EL (cell line): ENCODE measurements around the gene MR1.

ENCODE experiments used
- DNase-seq: peaks from one replicate; pipeline ENCODE4 v3.0.0-alpha.2; 2016

MR1 gene

DNA sequence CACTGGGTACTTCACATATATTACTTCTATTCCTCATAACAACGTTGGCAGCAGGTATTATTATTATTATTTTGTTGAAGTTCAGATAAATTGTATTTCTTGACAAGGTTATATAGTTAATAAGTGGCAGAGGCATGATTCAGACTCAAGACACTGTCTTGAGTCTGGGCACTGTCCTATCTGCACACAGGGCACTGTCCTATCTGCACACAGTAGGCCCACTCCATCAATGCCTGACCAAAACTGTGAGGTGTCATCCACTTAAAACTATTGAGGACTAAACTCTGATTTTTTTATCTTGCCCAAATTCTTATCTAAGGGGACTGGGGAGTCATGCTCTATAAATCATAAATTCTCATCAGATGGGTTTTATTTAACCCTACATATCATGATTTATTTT, 30.9 kb downstream of the MR1 start:
- DNase-seq = no peak

DNA sequence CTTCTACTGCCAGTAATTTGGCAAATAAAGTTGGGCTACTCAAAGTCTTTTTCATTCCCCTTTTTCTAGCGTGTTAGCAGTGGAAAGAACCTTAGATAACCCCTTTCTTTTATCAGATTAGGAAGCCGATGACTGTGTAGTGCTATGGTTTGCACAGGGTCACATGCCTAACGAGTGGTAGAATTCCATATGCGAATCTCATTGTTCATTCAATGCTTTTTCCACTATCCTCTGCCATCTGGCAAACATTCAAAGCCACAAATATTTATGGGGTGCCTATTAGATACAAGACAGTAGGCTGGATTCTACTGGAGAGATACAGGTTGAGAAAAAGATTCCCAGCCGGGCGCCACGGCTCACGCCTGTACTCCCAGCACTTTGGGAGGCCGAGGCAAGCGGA, 39.9 kb downstream of the MR1 start:
- DNase-seq = peak; percentile 96

DNA sequence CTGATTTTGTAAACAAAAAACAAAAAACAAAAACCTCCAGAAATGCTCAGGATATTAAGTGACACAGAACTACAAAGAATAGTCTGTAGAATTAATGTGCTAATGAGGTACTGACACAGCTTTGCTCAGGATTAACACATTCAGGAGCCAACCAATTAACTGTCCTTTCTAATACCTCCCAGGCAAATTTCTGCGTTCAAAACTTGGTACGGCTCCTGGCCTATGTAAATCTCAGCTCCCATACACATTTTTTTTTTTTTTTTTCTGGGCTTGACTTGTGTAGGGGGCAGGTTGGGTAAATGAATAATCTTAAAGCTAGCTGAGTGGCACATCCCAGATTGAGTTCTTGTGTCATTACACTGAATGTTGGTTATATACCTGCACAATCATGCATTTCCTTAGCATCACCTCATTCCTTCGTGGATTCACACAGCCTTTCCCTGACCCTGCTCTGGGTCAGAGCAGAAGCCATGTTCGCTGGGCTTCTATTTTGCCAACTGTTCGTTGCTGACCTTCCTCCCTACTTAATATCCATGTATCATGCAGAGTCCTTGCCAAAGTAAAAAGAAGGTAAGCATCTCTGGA, 42.1 kb downstream of the MR1 start:
- no peak for DNase-seq

DNA sequence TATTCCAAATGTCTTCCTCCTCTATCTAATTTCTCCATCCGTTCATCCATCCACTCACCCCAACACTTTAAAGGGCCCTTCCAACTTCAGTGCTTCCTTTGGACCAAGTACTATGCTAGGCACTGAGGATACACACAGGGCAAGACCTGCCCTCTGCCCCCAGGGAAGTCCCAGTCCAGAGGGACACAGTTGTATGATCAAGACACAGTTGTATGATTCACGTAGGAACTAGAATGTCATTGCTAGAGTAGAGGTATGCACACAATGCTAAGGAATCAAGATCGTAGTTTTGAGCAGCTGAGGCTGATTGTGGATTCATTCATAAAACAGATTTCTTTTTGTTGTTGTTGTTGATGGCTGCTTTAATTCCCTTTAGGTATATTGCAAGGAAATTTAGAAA, 43.1 kb downstream of the MR1 start:
- no peak for DNase-seq

DNA sequence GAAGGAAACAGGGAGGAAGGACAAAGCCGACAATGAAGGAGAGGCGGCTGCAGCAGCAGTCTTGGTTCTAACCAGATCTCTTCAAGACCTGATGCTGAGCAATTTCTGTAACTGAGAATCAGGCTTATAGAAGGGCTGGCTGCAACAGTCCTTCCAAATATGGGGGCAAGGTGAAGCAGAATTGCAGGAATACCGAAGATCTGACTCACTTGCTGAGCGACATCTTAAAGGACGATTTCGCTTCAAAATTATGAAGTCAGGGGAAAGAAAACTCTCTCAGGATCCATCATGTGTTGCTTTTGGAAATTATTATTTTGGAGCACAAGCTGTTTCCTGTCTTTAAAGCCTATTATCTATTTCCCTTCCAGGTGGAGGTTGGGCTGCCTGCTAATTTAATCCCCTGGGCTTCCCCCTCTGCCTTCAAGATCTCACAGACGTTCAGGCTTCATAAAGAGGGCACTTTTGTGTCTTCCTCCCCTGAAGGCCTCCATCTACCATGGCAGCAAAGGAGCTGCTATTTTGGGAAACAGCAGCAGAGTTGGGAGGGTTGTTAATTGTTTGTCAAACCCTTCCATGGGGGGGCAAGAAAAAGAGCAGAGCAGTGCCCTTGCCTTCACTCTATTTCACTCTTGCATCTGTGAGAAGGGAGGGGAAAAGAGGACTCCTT, 43.9 kb downstream of the MR1 start:
- peak; percentile 87 for DNase-seq

DNA sequence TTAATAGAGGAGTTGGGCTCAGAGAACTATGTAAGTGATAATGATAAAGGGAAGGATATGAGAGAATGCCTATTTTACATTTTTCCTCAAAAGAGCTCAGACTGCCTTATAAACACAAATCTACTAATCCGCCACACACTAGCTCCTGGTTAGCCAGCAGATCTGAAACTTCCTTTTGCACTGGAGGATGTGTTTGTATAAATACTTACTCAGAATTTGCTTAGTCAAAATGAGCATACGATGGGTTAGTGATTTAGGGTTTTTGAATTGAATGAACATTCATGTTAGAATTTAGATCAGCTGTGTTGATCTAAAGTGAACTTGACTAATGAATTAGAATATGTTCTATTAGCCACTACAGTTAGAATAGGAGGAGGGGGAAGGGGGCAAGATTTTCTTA, 45.6 kb downstream of the MR1 start:
- peak; percentile 34 for DNase-seq

DNA sequence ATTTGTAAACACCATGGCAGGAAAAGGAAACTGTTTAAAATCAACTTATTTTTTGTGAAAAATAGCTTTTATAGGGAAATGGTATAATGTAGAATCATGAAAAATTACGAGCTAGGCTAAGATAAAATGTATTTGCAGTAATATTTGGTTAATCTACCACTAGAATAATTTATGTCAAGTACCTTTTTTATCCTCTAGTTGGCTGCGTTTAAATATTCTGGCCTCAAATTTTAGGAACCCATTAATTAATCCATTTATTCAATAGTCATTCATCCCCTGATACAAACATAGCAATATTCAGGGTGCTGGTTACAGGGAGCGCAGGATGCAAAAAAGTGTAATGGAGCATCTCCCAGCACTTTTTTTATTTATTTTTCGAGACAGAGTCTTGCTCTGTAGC, 46.1 kb downstream of the MR1 start:
- no peak for DNase-seq

DNA sequence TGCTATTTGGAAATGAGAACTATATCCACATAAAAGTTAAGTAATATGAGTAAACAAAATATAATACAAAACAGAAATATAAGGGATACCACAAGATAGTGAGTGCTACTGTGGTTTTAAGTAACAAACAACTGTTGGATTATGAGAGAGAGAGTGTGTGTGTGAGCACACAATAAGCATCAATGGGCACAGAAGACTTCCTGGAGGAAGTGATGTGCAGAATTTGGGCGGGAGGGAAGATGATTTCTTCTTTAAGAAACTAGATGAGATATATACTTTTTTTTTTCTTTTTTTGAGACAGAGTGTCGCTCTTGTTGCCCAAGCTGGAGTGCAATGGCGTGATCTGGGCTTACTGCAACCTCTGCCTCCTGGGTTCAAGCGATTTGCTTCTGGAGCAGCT, 46.8 kb downstream of the MR1 start:
- DNase-seq = no peak

DNA sequence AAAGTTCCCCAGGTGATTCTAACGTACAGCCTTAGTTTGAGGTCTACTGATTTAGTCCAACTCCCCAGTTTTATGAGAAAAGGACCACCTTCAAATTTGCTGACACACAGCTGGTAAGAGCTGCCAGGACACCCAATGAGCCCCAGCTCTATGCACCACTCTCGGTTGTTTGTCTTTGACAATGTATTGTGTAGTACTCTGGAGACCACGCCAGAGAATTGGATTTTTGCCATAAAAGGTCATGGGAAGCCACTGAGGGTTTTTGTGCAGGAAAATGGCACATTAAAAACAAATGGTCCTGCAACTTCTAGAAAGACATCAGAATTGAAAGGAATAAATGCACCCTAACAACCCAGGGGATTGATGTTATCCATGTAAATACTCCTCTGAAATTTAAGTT, 47.6 kb downstream of the MR1 start:
- no peak for DNase-seq

DNA sequence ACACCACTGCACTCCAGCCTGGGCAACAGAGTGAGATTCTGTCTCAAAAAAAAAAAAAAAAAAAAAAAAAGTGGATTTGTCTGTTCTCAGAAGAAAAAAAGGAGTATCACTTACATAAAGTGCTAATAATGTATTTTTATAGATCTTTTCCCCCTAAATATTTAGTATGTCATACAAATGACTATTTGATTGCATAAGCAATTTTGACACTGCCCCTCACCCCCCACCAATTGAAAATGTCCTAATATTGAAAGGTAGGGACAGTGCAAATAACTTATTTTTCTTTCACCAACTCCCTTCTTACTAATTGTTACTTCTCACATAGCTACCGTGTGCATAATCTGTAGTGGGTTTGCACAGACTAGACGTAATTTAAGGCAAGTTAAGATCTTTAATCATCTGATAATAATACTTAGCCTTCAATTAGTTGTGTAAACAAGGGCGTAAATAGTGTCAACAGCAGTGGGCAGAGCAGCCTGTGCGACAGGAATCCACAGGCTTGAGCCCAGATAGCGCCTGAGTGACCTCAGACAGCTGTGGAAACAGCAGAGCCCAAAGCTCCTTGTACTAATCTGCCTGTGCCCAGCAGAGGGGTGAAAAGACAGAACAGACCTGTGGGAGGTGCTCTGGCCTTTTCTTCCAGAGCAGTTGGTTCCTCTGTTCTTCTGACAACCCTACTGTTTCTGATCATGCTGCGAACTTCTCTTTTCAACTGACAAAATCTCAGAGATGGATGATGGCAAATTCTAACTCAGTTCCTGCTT, 50.2 kb downstream of the MR1 start:
- DNase-seq = peak; percentile 45

DNA sequence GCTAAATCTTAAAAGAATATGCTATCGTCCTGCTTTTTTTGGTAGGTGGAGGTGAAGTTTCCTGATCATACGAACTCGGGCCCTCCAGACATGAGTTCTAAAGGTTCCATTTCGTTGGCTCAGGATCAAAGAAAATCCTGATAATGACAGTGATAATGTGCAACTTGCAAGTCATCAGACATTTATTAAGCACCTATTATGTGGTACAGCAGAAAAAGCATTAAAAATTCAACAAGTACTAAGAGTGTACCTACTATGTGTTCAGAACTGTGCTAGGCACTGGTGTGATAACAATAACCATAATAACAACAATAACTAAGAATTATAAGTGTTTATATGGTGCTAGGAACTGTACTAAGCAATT, 50.8 kb downstream of the MR1 start:
- DNase-seq = no peak

DNA sequence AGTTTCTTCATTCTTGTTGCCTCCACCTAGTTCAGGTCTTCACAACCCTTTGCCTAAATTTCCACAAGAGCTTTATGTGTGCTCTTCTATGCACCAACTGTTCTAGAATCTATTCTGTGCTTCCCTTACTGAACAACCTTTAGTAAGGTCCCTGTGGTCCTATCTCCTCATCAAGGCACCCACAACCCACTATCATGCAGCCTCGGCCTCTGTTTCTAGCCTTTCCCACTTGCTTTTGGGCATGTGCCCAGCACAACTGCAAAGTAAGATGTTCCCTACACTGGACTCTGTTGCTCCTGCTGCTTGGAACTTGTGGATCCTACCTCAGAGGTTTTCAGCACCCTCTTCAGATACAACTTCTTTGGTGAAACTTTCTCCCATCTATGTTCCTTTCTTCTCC, 52.3 kb downstream of the MR1 start:
- no peak for DNase-seq

DNA sequence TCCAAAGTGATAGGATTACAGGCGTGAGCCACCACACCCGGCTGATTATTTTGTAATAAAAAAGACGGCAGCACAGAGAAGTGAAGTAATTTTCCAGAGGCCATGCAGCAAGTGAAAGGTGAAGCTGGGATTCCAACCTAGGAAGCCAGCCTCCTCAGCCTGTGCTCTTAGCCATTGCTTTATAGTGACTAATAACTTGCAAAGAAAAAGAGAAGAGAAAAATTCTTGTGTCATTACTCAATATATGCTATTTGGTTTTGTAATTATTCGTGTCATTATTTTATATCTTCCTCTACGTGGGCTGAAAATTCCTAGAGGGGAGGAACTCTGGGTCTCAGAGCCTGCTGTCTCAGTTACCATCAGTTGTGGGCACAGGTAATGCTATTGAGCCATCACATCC, 53.1 kb downstream of the MR1 start:
- DNase-seq = peak; percentile 88

DNA sequence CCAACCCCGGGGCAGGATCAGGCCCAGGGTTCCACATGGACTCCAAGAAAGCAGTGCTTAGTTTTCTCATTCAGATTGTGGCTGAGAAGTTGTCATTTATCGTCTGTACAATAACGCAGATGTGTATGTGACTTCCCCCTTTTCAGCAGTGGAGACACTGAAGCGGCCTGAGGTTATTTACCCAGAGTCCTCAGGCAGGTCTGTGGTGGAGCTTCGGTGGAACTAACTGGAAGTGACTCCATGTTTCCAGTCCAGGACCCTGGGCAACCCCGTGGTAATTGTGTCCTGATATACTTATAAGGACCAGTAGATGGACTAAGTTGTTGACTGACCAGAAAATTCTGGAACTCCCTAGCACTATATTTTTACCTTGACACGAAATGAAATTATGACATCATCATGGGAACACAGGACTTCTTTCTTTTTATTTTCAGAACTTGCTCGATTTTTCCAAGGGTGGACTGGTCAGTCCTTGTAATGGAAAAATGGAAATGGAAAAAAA, 53.7 kb downstream of the MR1 start:
- peak; percentile 52 for DNase-seq

DNA sequence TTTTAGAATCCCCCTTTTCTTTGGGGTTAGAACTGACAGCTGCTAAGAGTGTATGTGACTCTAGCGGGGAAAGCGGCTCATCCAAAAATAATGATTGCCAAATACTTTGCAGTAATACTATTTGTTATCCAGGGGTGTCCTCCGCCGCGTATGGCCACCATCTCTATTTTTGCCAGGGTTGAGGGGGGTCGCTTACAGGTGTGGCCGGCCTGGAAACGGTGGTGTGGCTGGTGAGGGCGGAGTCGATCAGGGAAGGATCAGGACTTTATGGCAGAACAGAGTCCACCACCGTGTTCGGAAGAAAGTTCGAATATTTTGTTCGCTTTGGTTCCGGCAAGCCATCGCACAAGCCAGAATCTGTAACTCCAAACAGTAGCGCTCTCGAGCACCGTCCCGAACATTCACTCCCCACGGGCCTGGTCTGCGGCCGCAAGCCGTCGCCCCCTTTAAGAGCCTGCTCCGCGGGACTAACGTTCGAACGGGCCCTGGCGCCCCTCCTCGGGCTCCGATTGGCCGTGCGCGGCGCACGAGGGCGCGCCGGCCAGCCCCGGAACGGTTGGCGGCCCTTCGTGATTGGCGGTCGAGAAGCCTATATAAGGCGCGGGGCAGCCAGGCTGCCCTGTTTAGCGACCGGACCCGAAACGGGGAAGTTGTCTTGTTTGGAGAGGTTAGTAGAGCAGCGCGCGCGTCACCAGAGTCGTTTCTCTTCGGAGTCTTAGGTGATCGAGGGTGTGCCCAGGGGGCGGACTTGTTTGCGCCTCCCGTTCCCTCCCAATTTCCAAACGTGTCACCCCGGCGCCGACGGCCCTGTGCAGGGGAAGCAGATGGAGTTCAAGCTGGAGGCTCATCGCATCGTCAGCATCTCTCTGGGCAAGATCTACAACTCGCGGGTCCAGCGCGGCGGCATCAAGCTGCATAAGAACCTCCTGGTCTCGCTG, 54.6 kb downstream of the MR1 start, which contains the start of gene IER5:
TSS of gene IER5 (plus strand) at position 622 of the 938 bp plus-strand sequence. CDS start at position 825, 203 bp downstream.
- peak; percentile 97 for DNase-seq

DNA sequence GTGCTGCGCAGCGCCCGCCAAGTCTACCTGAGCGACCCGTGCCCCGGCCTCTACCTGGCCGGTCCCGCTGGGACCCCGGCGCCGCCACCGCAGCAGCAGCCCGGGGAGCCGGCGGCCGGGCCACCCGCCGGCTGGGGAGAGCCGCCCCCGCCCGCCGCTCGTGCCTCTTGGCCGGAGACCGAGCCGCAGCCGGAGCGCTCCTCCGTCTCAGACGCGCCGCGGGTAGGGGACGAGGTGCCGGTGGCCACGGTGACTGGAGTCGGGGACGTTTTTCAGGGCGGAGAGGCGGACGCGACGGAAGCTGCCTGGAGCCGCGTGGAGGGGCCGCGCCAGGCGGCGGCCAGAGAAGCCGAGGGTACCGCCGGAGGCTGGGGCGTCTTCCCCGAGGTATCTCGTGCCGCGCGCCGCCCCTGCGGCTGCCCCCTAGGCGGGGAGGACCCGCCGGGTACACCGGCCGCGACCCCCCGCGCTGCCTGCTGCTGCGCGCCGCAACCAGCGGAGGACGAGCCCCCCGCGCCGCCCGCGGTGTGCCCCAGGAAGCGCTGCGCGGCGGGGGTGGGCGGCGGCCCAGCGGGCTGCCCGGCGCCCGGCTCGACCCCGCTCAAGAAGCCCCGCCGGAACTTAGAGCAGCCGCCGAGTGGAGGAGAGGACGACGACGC, 55.4 kb downstream of the MR1 start:
- peak; percentile 14 for DNase-seq

DNA sequence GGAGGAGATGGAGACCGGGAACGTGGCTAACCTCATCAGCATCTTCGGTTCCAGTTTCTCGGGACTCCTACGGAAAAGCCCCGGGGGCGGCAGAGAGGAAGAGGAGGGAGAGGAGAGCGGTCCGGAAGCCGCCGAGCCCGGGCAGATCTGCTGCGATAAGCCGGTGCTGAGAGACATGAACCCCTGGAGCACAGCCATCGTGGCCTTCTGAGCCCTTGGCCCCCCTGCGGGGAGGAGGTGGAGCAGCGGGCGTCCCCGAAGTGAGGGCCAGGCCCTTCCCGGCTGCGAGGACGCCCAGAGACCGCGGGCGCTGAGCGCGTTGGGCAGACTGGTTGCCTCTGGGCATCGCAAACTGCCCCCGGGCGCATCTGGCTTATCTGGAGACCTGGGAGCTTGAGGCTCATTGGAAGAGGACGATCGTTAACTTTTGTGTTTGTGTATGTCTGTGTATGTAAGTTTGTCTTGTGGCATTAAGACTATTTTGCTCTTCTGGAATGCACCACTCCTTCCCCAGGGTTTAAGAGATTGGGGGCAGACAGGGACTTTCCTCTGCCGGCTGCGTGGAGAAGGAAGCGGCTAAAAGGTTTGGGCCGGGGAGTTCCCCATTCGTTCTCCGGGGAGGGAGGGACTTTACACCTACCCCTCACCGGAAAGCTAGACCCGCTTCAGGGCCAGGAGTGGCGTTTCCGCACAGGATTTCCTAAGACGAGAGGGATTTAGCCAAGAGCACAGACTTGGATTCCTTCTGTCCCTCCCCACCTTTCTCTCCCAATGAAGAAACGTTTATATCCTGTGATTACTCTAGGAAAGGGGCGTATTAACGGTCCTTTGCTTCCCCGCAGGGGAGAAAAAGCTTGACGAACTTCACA, 56.1 kb downstream of the MR1 start:
- DNase-seq = peak; percentile 61

DNA sequence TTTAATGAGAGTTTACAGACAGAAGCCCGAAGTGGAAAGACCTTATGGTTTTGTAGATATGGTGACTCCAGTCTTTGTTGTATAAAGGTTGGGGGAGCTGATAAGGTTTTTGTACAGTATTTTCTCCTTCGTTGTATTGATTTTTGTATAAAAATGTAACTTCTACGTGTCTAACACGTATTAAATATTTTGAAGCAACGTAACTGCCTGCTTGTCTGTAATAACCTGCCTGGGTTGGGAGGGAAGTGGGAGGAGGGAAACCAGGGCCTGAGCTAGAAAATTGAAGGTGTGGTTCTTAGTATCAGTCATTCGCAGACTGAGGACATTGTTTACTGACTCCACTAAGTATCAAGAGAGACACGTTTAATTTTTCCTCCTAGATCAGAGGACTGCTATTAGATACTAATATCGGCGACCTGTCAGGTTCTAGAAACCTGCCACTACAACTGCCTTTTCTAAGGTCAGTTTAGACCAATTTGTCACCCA, 56.9 kb downstream of the MR1 start:
- DNase-seq = peak; percentile 34

DNA sequence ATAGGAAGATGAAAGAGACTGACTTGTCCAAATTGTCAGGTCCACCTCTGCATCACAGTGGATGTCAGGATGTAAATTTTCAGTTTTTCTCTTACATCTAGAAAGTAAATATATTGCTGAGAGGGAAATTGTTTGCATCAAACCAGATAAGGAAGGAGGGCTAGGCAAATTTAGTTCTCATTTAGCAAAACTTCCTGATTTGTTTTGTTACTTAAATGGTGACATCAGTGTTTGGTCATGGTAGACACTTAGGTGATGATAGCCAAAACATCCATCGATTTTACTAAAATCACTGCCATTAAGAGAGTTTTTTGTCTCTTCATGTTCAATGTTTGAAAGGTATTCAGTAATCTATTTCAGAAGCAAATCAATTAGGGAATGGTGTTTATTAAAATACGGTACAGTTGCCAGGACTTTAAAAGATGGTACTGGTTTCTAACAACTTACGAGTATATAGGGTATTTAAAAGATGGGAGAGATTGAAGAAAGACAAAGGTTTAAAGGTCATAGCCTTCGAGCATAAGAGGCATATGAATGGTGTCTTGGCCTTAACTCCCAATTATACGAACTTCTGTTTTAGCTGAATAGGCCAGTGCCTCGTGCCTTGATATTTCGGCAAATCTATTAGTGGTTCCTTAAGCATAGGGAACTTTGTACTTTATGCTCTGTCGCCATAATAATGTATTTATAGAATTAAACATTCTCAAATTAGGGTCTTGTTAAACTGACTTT, 57.7 kb downstream of the MR1 start:
- no peak for DNase-seq

DNA sequence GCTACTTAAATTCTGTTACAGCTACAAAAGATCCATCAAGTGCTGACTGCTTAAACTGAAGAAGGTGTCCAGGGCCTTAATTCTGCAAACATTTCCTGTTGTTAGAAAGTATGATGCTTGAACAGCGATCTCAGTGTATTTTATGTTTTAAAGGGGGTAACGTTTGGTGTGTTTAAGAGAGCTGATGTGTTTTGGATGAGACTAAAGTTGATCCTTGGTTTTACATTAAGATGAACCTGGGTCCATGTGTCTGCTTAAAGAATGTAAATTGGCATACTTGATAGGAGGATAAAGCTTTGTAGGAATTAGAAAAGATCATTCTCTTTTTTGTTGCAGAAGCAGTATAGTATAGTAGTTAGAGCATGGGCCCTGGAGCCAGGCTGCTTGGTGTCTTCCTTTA, 58.3 kb downstream of the MR1 start:
- DNase-seq = no peak
